ENCODE data around the gene DRAM2. TPM values are rescaled to one million over a fixed set of nuclear protein-coding genes. Genes with fewer than 3 reads are reported as not detected.
"Not testable (repeated sequence)": the region's sequence is repeated elsewhere in the genome, so short reads cannot be mapped to it uniquely, and the experiment has no call there.

DRAM2 gene
- total RNA-seq, 4 donors from 2014 or later = 28.7 to 31.6 (median 30.0) TPM

DNA sequence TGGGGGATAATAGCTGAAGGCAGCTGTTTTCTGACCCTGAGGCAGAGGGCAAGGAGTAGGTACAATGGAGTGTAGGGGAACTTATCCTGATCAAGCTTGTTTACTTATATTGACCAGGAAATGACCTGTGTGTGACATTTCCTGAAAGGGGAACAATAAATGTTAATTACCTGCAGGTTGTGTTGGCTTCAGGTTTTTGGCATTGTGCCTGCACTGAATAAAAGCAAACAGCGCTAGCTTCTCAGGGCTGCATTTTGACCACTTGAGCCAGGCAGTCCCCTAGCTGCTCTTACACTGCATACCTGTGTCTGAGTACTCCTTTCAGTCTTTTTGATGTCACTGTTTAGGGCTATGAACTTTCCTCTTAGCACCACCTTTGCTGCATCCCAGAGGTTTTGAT is 40.6 kb downstream of the DRAM2 start:
- TF ChIP-seq POLR2AphosphoS5 (IDR thresholded peaks at IDR 0.05) = no peak
- TF ChIP-seq, protein P1, sequence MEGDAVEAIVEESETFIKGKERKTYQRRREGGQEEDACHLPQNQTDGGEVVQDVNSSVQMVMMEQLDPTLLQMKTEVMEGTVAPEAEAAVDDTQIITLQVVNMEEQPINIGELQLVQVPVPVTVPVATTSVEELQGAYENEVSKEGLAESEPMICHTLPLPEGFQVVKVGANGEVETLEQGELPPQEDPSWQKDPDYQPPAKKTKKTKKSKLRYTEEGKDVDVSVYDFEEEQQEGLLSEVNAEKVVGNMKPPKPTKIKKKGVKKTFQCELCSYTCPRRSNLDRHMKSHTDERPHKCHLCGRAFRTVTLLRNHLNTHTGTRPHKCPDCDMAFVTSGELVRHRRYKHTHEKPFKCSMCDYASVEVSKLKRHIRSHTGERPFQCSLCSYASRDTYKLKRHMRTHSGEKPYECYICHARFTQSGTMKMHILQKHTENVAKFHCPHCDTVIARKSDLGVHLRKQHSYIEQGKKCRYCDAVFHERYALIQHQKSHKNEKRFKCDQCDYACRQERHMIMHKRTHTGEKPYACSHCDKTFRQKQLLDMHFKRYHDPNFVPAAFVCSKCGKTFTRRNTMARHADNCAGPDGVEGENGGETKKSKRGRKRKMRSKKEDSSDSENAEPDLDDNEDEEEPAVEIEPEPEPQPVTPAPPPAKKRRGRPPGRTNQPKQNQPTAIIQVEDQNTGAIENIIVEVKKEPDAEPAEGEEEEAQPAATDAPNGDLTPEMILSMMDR (IDR thresholded peaks at IDR 0.05) = no peak
- no peak for TF ChIP-seq EP300 (IDR thresholded peaks at IDR 0.05)
- no peak for TF ChIP-seq POLR2A (IDR thresholded peaks at IDR 0.05; ENCODE audit: low read depth)
- Histone ChIP-seq H3K27me3 (no peaks in the 10 kb centered on the region), H3K9me3 (peaks cover 0 to 65% (median 31%) of the 10 kb centered on the region in 4 donors), H3K4me3 (no peak overlapping the region), H3K36me3 (no peaks in the 10 kb centered on the region), H3K4me1 (no peaks in the 10 kb centered on the region), H3K27ac (replicated peaks in 1 of 4) (no peak overlapping the region)
- intact Hi-C loops (cut with DNase I) = no loop called here
- WGBS = 67% methylated on average over 1 of the region's 1 CpG
- no peak for DNase-seq (ENCODE audit: extremely low spot score)

DNA sequence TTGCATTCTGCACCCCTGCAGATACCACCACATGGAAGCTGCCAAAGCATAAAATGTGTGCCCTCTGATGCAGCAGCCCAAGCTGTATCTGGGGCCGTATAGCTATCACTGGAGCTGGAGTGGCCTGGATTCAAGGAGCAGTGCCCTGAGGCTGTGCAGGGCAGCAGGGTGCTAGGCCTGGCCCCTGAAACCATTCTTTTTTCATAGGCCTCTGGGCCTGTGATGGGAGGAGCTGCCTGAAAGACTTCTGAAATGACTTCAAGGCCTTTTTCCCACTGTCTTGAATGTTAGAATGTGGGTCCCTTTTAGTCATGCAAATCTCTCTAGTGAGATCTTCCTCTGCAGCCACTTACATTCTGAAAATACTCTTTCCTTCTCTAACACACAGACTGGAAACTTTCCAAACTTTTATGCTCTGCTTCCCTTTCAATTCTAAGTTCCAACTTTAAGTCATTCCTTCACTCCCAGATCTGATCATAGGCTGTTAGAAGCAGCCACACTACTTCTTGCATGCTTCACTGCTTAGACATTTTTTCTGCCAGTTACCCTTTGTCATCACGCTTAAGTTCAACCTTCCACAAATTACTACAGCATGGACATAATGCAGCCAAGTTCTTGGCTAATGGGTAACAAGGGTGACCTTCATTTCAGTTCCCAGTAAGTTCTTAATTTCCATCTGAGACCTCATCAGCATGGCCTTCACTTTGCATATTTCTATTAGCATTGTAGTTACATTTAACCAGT is 42.4 kb downstream of the DRAM2 start:
- WGBS = 87% methylated on average over 2 of the region's 2 CpGs
- H3K9me3 ChIP-seq = peaks cover 0 to 63% (median 38%) of the 10 kb centered on the region in 4 donors

DNA sequence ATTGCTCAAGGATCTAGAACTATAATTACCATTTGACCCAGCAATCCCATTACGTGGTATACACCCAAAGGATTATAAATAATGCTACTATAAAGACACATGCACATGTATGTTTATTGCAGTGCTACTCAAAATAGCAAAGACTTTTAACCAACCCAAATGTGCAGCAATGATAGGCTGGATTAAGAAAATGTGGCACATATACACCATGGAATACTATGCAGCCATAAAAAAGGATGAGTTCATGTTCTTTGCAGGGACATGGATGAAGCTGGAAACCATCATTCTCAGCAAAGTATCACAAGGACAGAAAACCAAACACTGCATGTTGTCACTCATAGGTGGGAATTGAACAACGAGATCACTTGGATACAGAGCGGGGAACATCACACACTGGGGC is 44.5 kb downstream of the DRAM2 start:
- H3K27ac ChIP-seq (replicated peaks in 1 of 4); intact Hi-C loops (cut with DNase I); H3K36me3 ChIP-seq; H3K27me3 ChIP-seq; H3K4me3 ChIP-seq; H3K4me1 ChIP-seq; DNase-seq (ENCODE audit: extremely low spot score): not testable (repeated sequence)
- 83% methylated on average over 3 of the region's 3 CpGs for WGBS
- peaks cover 0 to 52% (median 28%) of the 10 kb centered on the region in 4 donors for H3K9me3 ChIP-seq

More for the DNA sequence above, 42.4 kb downstream of the DRAM2 start:
- no peak for TF ChIP-seq POLR2A (IDR thresholded peaks at IDR 0.05; ENCODE audit: low read depth)
- TF ChIP-seq POLR2AphosphoS5 (IDR thresholded peaks at IDR 0.05) = no peak
- TF ChIP-seq EP300 (IDR thresholded peaks at IDR 0.05) = no peak
- TF ChIP-seq, protein P1 (IDR thresholded peaks at IDR 0.05) = no peak
- H3K4me3 ChIP-seq = no peak overlapping the region
- H3K4me1 ChIP-seq = no peaks in the 10 kb centered on the region
- H3K27ac ChIP-seq (replicated peaks in 1 of 4) = no peak overlapping the region
- H3K27me3 ChIP-seq = no peaks in the 10 kb centered on the region
- intact Hi-C loops (cut with DNase I) = no loop called here
- H3K36me3 ChIP-seq = no peaks in the 10 kb centered on the region
- no peak for DNase-seq (ENCODE audit: extremely low spot score)

DNA sequence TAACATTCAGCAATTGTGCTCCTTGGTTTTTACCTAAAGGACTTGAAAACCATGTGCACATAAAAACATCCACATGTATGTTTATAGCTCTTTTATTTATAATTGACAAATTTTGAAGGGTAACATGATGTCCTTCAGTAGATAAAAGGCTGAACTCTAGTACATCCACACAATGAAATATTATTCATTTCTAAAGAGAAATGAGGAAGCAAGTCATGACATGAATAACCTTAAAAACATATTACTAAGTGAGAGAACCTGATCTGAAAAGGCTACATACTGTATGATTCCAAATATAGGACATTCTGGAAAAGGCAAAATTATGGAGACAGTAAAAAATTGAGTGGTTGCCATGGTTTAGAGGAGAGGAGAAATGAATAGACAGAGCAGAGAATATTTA is 50.3 kb downstream of the DRAM2 start:
- DNase-seq (ENCODE audit: extremely low spot score) = no peak
- no peaks in the 10 kb centered on the region for H3K27me3 ChIP-seq
- H3K4me1 ChIP-seq = no peaks in the 10 kb centered on the region
- no peaks in the 10 kb centered on the region for H3K36me3 ChIP-seq
- intact Hi-C loops (cut with DNase I) = no loop called here
- H3K4me3 ChIP-seq = no peak overlapping the region
- no peak overlapping the region for H3K27ac ChIP-seq (replicated peaks in 1 of 4)
- peaks cover 0 to 14% (median 6%) of the 10 kb centered on the region in 4 donors for H3K9me3 ChIP-seq
- TF ChIP-seq, protein P1 (IDR thresholded peaks at IDR 0.05) = no peak
- no peak for TF ChIP-seq POLR2AphosphoS5 (IDR thresholded peaks at IDR 0.05)
- no peak for TF ChIP-seq EP300 (IDR thresholded peaks at IDR 0.05)
- no peak for TF ChIP-seq POLR2A (IDR thresholded peaks at IDR 0.05; ENCODE audit: low read depth)

DNA sequence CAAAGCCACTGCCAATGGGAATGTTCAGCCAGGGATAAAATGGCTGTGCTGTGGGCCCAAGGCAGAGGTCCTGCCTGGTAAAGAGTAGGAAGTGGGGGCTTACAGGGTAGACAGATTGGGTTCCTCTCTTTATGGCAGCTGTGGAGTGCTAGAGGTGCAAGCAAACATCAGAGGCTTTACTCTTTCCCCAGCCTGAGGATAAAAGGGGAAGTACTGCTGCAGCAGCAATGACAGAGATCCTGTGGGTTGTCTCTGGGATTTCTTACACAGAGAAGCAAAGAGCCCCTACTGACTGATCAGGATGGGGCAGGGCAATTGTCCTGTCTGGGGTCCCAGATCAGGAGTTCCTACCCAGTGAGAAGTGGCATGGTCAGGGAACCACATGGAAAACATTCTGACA is 54.2 kb downstream of the DRAM2 start:
- H3K4me1 ChIP-seq = no peaks in the 10 kb centered on the region

More for the DNA sequence above, 54.2 kb downstream of the DRAM2 start:
- TF ChIP-seq POLR2A (IDR thresholded peaks at IDR 0.05; ENCODE audit: low read depth) (no peak), POLR2AphosphoS5 (IDR thresholded peaks at IDR 0.05) (no peak), EP300 (IDR thresholded peaks at IDR 0.05) (no peak)
- TF ChIP-seq, protein P1 (IDR thresholded peaks at IDR 0.05) = no peak
- intact Hi-C loops (cut with DNase I) = no loop called here
- Histone ChIP-seq H3K27me3 (no peaks in the 10 kb centered on the region), H3K9me3 (peaks cover 0 to 20% (median 0%) of the 10 kb centered on the region in 4 donors), H3K36me3 (no peaks in the 10 kb centered on the region), H3K27ac (replicated peaks in 1 of 4) (no peak overlapping the region), H3K4me3 (no peak overlapping the region)
- no peak for DNase-seq (ENCODE audit: extremely low spot score)
